Ishikawa (cell line): ENCODE results near the gene ZNF341.

Experiments
- CEBPB ChIP-seq: IDR thresholded peaks from 2 replicates; pipeline ENCODE4 v1.6.1; 2012
- CREB1 ChIP-seq: IDR thresholded peaks from 2 replicates; pipeline ENCODE4 v1.6.1; 2012; ENCODE audit warnings: low read depth
- EGR1 ChIP-seq: IDR thresholded peaks from 2 replicates; pipeline ENCODE4 v1.6.1; 2012
- EP300 ChIP-seq: IDR thresholded peaks from 2 replicates; pipeline ENCODE4 v1.6.1; 2012; ENCODE audit warnings: borderline replicate concordance
- FOXM1 ChIP-seq: IDR thresholded peaks from 2 replicates; pipeline ENCODE4 v1.6.1; 2012; ENCODE audit warnings: low read depth, borderline replicate concordance
- NFIC ChIP-seq: IDR thresholded peaks from 2 replicates; pipeline ENCODE4 v1.6.1; 2012
- RAD21 ChIP-seq: IDR thresholded peaks from 2 replicates; pipeline ENCODE4 v1.6.1; 2012; ENCODE audit warnings: low read depth
- TAF1 ChIP-seq: IDR thresholded peaks from 2 replicates; pipeline ENCODE4 v1.6.1; 2012; ENCODE audit warnings: low read depth, mild to moderate bottlenecking
- TCF12 ChIP-seq: IDR thresholded peaks from 2 replicates; pipeline ENCODE4 v1.6.1; 2012; ENCODE audit warnings: low read depth
- TEAD4 ChIP-seq: IDR thresholded peaks from 2 replicates; pipeline ENCODE4 v1.6.1; 2012
- USF1 ChIP-seq: IDR thresholded peaks from 2 replicates; pipeline ENCODE4 v1.6.1; 2012
- YY1 ChIP-seq: IDR thresholded peaks from 2 replicates; pipeline ENCODE4 v1.6.1; 2012; ENCODE audit warnings: low read depth
- ZBTB7A ChIP-seq: IDR thresholded peaks from 2 replicates; pipeline ENCODE4 v1.6.1; 2012; ENCODE audit warnings: low read depth
- TF ChIP-seq, protein P1 (sequence below): IDR thresholded peaks from 2 replicates; pipeline ENCODE4 v1.6.1; 2012
- TF ChIP-seq, protein P2 (sequence below): IDR thresholded peaks from 2 replicates; pipeline ENCODE4 v1.6.1; 2012; ENCODE audit warnings: low read depth, mild to moderate bottlenecking

The ZNF341 gene

DNA sequence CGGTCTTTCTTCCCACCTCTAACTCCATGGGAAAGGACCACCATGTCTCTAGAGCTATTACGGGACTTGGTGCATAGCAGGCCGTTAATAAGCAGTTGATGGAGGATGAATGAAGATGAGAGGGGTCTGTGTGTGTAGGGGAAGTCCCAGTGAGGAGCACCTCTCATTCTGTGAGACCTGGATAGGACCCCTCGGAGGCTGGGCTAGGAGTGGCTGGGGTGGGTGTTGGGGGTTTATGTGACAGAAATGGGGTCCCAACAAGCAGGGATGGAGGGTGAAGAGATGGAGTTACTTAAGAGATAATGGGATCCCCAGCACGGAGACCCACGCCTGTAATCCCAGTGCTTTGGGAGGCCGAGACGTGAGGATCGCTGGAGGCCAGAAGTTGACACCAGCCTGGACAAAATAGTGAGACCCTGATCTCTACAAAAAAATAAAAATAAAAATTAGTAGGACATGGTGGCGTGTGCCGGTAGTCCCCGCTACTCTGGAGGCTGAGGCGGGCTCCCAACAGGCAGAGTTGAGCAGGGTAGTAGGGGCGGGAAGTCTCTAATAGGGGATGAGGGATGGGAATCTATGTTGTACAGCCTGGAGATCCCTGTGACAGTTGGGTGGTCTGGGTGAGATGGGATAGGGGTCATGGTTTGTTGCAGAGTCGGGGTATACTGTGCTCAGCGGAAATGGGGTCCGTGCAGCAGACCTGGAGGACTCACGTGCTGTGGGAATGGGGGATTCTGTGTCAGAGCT lies 677 bp upstream of the ZNF341 start:
- TF ChIP-seq RAD21 (no peak), TEAD4 (no peak), EP300 (no peak)
- TF ChIP-seq, protein P1, sequence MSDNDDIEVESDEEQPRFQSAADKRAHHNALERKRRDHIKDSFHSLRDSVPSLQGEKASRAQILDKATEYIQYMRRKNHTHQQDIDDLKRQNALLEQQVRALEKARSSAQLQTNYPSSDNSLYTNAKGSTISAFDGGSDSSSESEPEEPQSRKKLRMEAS, result no peak

- TF ChIP-seq YY1 (peak; percentile 59), ZBTB7A (no peak), FOXM1 (no peak), TAF1 (peak; percentile 67; the same call in 1 of the 2 replicates), EGR1 (peak; percentile 33), RAD21 (0 out of 2 replicates have a peak, but pooled peaks have one; percentile 9), NFIC (peak; percentile 48; the same call in 1 of the 2 replicates), CEBPB (no peak), CREB1 (no peak), USF1 (no peak), EP300 (peak; percentile 99), TEAD4 (no peak), TCF12 (peak; percentile 80)
- TF ChIP-seq, protein P2, sequence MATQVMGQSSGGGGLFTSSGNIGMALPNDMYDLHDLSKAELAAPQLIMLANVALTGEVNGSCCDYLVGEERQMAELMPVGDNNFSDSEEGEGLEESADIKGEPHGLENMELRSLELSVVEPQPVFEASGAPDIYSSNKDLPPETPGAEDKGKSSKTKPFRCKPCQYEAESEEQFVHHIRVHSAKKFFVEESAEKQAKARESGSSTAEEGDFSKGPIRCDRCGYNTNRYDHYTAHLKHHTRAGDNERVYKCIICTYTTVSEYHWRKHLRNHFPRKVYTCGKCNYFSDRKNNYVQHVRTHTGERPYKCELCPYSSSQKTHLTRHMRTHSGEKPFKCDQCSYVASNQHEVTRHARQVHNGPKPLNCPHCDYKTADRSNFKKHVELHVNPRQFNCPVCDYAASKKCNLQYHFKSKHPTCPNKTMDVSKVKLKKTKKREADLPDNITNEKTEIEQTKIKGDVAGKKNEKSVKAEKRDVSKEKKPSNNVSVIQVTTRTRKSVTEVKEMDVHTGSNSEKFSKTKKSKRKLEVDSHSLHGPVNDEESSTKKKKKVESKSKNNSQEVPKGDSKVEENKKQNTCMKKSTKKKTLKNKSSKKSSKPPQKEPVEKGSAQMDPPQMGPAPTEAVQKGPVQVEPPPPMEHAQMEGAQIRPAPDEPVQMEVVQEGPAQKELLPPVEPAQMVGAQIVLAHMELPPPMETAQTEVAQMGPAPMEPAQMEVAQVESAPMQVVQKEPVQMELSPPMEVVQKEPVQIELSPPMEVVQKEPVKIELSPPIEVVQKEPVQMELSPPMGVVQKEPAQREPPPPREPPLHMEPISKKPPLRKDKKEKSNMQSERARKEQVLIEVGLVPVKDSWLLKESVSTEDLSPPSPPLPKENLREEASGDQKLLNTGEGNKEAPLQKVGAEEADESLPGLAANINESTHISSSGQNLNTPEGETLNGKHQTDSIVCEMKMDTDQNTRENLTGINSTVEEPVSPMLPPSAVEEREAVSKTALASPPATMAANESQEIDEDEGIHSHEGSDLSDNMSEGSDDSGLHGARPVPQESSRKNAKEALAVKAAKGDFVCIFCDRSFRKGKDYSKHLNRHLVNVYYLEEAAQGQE, result no peak; the same call in 1 of the 2 replicates
- TF ChIP-seq, protein P1, result peak; percentile 84; the same call in 1 of the 2 replicates
These were observed 572 bp downstream of the ZNF341 start for GRCh38 chr20:33732166-33732970.

DNA sequence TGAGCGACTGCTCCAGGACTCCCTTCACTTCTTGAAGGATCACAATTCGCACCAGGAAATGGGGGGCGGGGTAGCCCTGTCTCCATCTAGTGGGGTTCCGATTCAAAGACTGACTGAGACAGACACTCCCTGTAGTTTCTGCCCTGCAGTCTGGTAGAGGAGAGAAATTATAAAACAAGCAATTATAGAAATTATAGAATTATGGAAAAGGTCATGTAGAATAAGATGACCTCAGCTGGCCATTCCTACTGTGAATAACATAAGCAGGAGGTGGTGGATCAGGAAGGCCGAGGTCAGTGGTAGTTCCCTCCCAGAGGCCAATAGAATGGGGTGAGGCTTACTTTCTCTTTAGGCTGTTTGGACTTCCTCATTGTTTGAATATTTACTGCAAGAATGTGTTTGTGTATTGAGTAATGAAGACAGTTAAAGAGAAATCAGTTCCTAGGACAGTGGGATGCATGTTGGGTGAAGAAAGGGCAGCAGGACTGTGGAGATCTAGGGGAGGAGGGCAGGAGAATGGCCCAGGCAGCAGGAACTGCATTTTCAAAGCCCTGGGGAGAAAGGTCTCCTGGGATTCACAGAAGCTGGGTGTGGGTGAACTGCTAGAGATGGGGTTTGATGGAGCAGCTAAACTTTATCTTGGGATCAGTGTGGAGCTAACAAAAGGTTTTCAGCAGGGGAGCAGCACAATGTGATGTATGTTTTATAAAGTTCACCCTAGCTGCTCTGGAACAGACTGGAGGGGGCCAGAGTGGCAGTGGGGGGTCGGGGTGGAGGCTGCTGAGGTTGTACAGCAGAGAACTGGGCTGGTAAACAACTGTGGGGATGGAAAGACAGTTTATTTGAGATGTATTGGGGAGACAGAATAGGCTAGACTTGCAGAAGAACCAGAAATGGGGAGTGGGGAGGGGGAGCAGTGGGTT lies 2.1 kb downstream of the ZNF341 start:
- no peak for TF ChIP-seq YY1
- peak; percentile 80 for TF ChIP-seq TEAD4
- TF ChIP-seq EGR1, result no peak
- TF ChIP-seq CEBPB, result peak; percentile 63

- no peak for TF ChIP-seq YY1
- no peak for TF ChIP-seq USF1
- no peak for TF ChIP-seq CEBPB
- TF ChIP-seq CREB1, result no peak
- TF ChIP-seq, protein P2, result no peak
- TF ChIP-seq TCF12, result no peak
These were observed 5.2 kb downstream of the ZNF341 start for GRCh38 chr20:33736962-33737361.

- TF ChIP-seq TAF1 (no peak), EP300 (no peak), ZBTB7A (no peak), RAD21 (no peak), CEBPB (no peak), EGR1 (no peak), TCF12 (no peak), FOXM1 (no peak), TEAD4 (no peak), NFIC (no peak), YY1 (no peak)
These were observed 7.7 kb downstream of the ZNF341 start for GRCh38 chr20:33739493-33739892.
